K562 (cell line): ENCODE data around the gene SZT2. TPM values are rescaled to one million over a fixed set of nuclear protein-coding genes. Genes with fewer than 3 reads are reported as not detected.

Source experiments
- ARHGAP35 ChIP-seq: fragments of 450-650 bp; IDR thresholded peaks from 2 replicates; pipeline ENCODE4 v1.6.1; 2018; ENCODE audit not compliant: partially characterized antibody
- CBFB ChIP-seq: sonication (generic); formaldehyde crosslinking; IDR thresholded peaks from 2 replicates; pipeline ENCODE4 v1.4.0; 2020; ENCODE audit warnings: mild to moderate bottlenecking, missing genetic modification reagents
- CBX1 ChIP-seq: sonication (generic); IDR thresholded peaks from 2 replicates; pipeline ENCODE4 v1.6.1; 2016; ENCODE audit warnings: antibody characterized with exemption, low read depth, mild to moderate bottlenecking
- CEBPG ChIP-seq, 3 experiments: fragments of 200-800 bp in 1 of 3; sonication (Bioruptor generic) in 1 of 3; sonication (generic) in 1 of 3; formaldehyde crosslinking in 1 of 3; IDR thresholded peaks in 2 of 3; conservative IDR thresholded peaks in 1 of 3; 2 replicates each; pipeline versions ENCODE4 v1.6.1 to v1.8.0; 2016 to 2022; ENCODE audit warnings: missing compliant biosample characterization in 2 of 3, missing genetic modification characterization in 2 of 3, mild to moderate bottlenecking in 1 of 3, missing genetic modification reagents in 1 of 3
- FOXA1 ChIP-seq: fragments of 450-650 bp; IDR thresholded peaks from 2 replicates; pipeline ENCODE4 v1.6.1; 2016; ENCODE audit warnings: mild to moderate bottlenecking, borderline replicate concordance
- KAT2B ChIP-seq: IDR thresholded peaks from one replicate; pipeline ENCODE4 v1.6.1; 2012; ENCODE audit warnings: low read depth, mild to moderate bottlenecking, control low read depth, inconsistent platforms, low read length, moderate library complexity
- KDM2B ChIP-seq: fragments of 250-450 bp; sonication (Bioruptor Pico); IDR thresholded peaks from 2 replicates; pipeline ENCODE4 v1.8.0; 2021; ENCODE audit warnings: mild to moderate bottlenecking, moderate library complexity
- LCOR ChIP-seq: sonication (generic); formaldehyde crosslinking; IDR thresholded peaks from 2 replicates; pipeline ENCODE4 v1.8.0; 2022; ENCODE audit warnings: mild to moderate bottlenecking, missing genetic modification reagents
- MNT ChIP-seq, 2 experiments: fragments of 450-650 bp; conservative IDR thresholded peaks; 2 replicates each; pipeline ENCODE4 v1.6.1; 2017; ENCODE audit warnings: mild to moderate bottlenecking in 2 of 2, moderate library complexity in 2 of 2
- SNAPC5 ChIP-seq: fragments of 250-450 bp; sonication (Bioruptor Pico); IDR thresholded peaks from 2 replicates; pipeline ENCODE4 v1.8.0; 2021; ENCODE audit warnings: moderate library complexity, mild to moderate bottlenecking, inconsistent platforms
- ZBTB7A ChIP-seq: IDR thresholded peaks from 2 replicates; pipeline ENCODE4 v1.6.1; 2011; ENCODE audit warnings: low read depth, mild to moderate bottlenecking, low read length, moderate library complexity, borderline replicate concordance; ENCODE audit not compliant: control insufficient read depth
- ZNF121 ChIP-seq: sonication (generic); formaldehyde crosslinking; conservative IDR thresholded peaks from 2 replicates; pipeline ENCODE4 v1.8.0; 2022; ENCODE audit warnings: missing genetic modification reagents
- ZNF140 ChIP-seq: fragments of 250-450 bp; sonication (Bioruptor Pico); IDR thresholded peaks from 2 replicates; pipeline ENCODE4 v1.8.0; 2021; ENCODE audit warnings: moderate library complexity, mild to moderate bottlenecking, inconsistent platforms
- ZNF217 ChIP-seq: sonication (generic); formaldehyde crosslinking; IDR thresholded peaks from 2 replicates; pipeline ENCODE4 v1.8.0; 2022; ENCODE audit warnings: mild to moderate bottlenecking, missing genetic modification reagents
- ZNF23 ChIP-seq: fragments of 250-450 bp; sonication (Bioruptor Pico); IDR thresholded peaks from 2 replicates; pipeline ENCODE4 v1.4.0; 2020; ENCODE audit warnings: mild to moderate bottlenecking
- ZNF592 ChIP-seq: fragments of 450-650 bp; IDR thresholded peaks from 2 replicates; pipeline ENCODE4 v1.6.1; 2017; ENCODE audit warnings: antibody characterized with exemption, mild to moderate bottlenecking
- ZNF639 ChIP-seq, 2 experiments: fragments of 200-800 bp in 1 of 2; sonication (Bioruptor generic) in 1 of 2; sonication (generic) in 1 of 2; formaldehyde crosslinking in 1 of 2; IDR thresholded peaks in 1 of 2; conservative IDR thresholded peaks in 1 of 2; 2 replicates each; pipeline versions ENCODE4 v1.5.0 to v1.6.1; 2016 to 2020; ENCODE audit warnings: missing compliant biosample characterization in 1 of 2, missing genetic modification characterization in 1 of 2, missing genetic modification reagents in 1 of 2
- ZNF79 ChIP-seq: fragments of 250-450 bp; sonication (Bioruptor Pico); IDR thresholded peaks from 2 replicates; pipeline ENCODE4 v1.4.0; 2020; ENCODE audit warnings: low read depth, mild to moderate bottlenecking, moderate library complexity
- polyA plus RNA-seq, 8 experiments: library from polyadenylated mRNA; depleted of rRNA in 4 of 8; stranded (reverse) in 5 of 8; unstranded in 3 of 8; fragments of >200 nt; fragmentation: Nextera tagmentation in 2 of 8; fragmentation: Illumina TruSeq in 1 of 8; extraction: Ambion mirVana in 2 of 8; extraction: Trizol in 1 of 8; gene quantifications; 2 replicates each; pipeline versions ENCODE4 v1.2.1 to v1.2.3, GENCODE V29; 2011 to 2014; ENCODE audit warnings: inconsistent platforms in 1 of 8, missing spikeins in 1 of 8
- total RNA-seq, 7 experiments: library from RNA; depleted of rRNA in 6 of 7; stranded (reverse); fragments of >200 nt in 6 of 7; fragmentation: Illumina TruSeq in 2 of 7; extraction: Trizol in 2 of 7; gene quantifications; 2 replicates each; pipeline versions ENCODE4 v1.2.1 to v1.2.3, GENCODE V29; 2011 to 2021; ENCODE audit warnings: low replicate concordance in 1 of 7

The SZT2 gene
- total and polyA plus RNA-seq, 9 of the 15 experiments (the other 6 are each of a cell fraction or from before 2014, with no cell fraction given), result 0.88 to 31.0 (median 12.8) TPM

GRCh38 chr1:43367026-43367903 lies 22.4 kb upstream of the SZT2 start (continued):
- TF ChIP-seq ZNF592 (peak; percentile 68), ARHGAP35 (peak; percentile 17), CBFB (CRISPR knock-in tag) (peak; percentile 8; the same call in 1 of the 2 replicates), ZNF121 (no peak), ZNF140 (CRISPR knock-in tag) (no peak), KDM2B (CRISPR knock-in tag) (no peak; the same call in 1 of the 2 replicates), ZBTB7A (peak; percentile 51; the same call in 1 of the 2 replicates), KAT2B (no peak), LCOR (CRISPR knock-in tag) (0 out of 2 replicates have a peak, but pooled peaks have one; percentile 13), ZNF23 (CRISPR knock-in tag) (no peak), ZNF79 (no peak), ZNF217 (CRISPR knock-in tag) (no peak), ZNF639 (CRISPR knock-in tag; conservative IDR thresholded peaks at IDR 0.05 in 1 of 2, IDR thresholded peaks at IDR 0.05 in 1 of 2) (no peak), SNAPC5 (CRISPR knock-in tag) (no peak), MNT (conservative IDR thresholded peaks at IDR 0.05) (peak; percentile 83 to 90), CBX1 (0 out of 2 replicates have a peak, but pooled peaks have one; percentile 12), FOXA1 (no peak), CEBPG (CRISPR knock-in tag; IDR thresholded peaks at IDR 0.05) (peak; percentile 28; the same call in 1 of the 2 replicates), CEBPG (tag; conservative IDR thresholded peaks at IDR 0.05 in 1 of 2, IDR thresholded peaks at IDR 0.05 in 1 of 2) (no peak)
